ENCODE results near the gene CRADD.
"Not testable (repeated sequence)": the region's sequence is repeated elsewhere in the genome, so short reads cannot be mapped to it uniquely, and the experiment has no call there.

The CRADD gene

DNA sequence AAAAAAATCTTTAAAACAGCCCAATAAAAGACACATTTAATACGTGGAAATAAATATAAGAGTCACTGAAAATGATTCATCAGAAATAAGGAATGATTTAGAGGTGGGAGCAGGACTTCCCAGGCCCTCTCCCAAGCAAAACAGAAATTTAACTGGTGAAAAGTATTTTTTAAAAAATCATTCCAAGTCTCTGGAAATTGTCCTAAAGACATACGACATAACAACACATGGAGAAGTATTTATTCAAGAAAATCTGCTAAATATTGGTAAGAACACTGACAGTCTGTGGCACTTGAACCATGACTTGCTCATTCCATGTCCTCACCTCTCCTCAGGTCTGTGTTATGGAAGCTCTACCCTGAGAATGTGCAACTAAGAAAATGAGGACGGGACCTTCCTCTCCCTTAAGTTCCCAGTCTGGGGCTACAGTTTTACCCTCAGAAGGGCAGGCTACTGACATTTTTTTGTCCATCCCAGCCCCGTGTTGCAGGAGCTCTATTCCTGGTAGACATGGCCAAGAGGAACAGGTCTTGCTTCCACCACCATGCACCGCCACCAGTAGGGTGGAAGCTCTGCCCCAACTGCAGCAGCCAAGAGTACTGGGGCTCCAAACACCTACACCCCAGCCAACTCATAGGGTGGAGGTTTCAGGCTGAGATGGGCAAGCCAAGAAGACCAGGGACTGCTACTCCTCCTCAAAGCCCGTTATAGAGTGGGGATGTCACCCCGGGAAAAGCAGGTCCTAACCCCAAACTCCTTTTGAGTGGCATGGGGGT lies 193.0 kb downstream of the CRADD start:
- H3K36me3 ChIP-seq (ENCODE audit: control insufficient read depth, insufficient read depth, low read length), result no peaks in the 10 kb centered on the region
- H3K9me3 ChIP-seq (ENCODE audit: control insufficient read depth, insufficient read depth, low read length), result no peaks in the 10 kb centered on the region
- WGBS (ENCODE audit: insufficient coverage, insufficient read length), result no CpG with 5 or more reads among the region's 7 CpGs
- no peak overlapping the region for H3K4me3 ChIP-seq (ENCODE audit: low read length)
- DNase-seq (ENCODE audit: low read depth, low spot score), result no peak
- no peak overlapping the region for H3K27ac ChIP-seq (ENCODE audit: low read length)
- H3K4me1 ChIP-seq (ENCODE audit: control insufficient read depth, insufficient read depth, low read length), result no peaks in the 10 kb centered on the region
- H3K27me3 ChIP-seq (ENCODE audit: control insufficient read depth, insufficient read depth, low read length), result no peaks in the 10 kb centered on the region

DNA sequence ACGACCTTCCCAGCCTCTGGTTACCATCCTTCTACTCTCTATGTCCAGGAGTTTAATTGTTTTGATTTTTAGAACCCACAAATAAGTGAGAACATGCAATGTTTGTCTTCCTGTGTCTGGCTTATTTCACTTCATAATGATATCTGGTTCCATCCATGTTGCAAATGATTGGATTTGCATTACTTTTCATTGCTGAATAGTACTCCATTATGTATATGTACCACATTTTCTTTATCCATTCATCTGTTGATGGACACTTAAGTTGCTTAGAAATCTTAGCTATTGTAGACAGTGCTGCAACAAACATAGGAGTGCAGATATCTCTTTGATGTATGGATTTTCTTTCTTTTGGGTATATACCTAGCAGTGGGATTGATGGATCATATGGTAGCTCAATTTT lies 194.4 kb downstream of the CRADD start:
- H3K4me1 ChIP-seq (ENCODE audit: control insufficient read depth, insufficient read depth, low read length); H3K4me3 ChIP-seq (ENCODE audit: low read length); H3K27ac ChIP-seq (ENCODE audit: low read length); H3K9me3 ChIP-seq (ENCODE audit: control insufficient read depth, insufficient read depth, low read length); H3K27me3 ChIP-seq (ENCODE audit: control insufficient read depth, insufficient read depth, low read length); H3K36me3 ChIP-seq (ENCODE audit: control insufficient read depth, insufficient read depth, low read length); DNase-seq (ENCODE audit: low read depth, low spot score): not testable (repeated sequence)
- WGBS (ENCODE audit: insufficient coverage, insufficient read length), result no CpG with 5 or more reads among the region's 1 CpG

DNA sequence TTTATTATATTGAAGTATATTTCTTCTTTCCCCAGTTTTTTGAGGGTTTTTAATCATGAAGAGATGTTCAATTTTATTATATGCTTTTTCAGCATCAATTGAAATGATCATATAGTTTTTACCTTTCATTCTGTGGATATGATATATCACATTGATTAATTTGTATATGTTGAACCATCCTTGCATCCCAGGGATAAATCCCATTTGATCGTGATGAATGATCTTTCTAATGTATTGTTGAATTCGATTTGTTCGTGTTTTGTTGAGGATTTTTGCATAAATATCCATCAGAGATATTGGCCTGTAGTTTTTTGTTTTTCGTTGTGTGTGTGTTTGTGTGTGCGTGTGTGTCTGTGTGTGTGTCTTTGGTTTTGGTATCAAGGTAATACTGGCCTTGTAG lies 196.4 kb downstream of the CRADD start:
- Histone ChIP-seq H3K27ac (ENCODE audit: low read length) (no peak overlapping the region), H3K36me3 (ENCODE audit: control insufficient read depth, insufficient read depth, low read length) (no peaks in the 10 kb centered on the region), H3K27me3 (ENCODE audit: control insufficient read depth, insufficient read depth, low read length) (no peaks in the 10 kb centered on the region), H3K4me3 (ENCODE audit: low read length) (no peak overlapping the region), H3K4me1 (ENCODE audit: control insufficient read depth, insufficient read depth, low read length) (no peaks in the 10 kb centered on the region), H3K9me3 (ENCODE audit: control insufficient read depth, insufficient read depth, low read length) (no peaks in the 10 kb centered on the region)
- 100% methylated on average over 2 of the region's 5 CpGs for WGBS (ENCODE audit: insufficient coverage, insufficient read length)
- DNase-seq (ENCODE audit: low read depth, low spot score), result no peak

DNA sequence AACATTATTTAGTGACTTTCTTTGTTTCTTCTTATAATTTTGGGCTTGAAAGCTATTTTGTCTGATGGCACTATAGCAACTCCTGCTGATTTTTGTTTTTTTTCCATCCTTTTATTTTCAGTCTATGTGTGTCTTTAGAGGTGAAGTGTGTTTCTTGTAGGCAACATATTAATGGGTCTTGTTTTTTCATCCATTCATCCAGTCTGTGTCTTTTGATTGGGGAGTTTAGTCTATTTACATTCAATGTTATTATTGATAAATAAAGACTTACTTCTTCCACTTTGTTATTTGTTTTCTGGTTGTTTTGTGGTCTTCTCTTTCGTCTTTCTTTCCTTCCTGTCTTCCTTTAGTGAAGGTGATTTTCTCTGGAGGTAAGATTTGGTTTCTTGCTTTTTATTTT lies 198.0 kb downstream of the CRADD start:
- Histone ChIP-seq H3K27me3 (ENCODE audit: control insufficient read depth, insufficient read depth, low read length) (no peaks in the 10 kb centered on the region), H3K36me3 (ENCODE audit: control insufficient read depth, insufficient read depth, low read length) (no peaks in the 10 kb centered on the region), H3K27ac (ENCODE audit: low read length) (no peak overlapping the region), H3K4me3 (ENCODE audit: low read length) (no peak overlapping the region), H3K9me3 (ENCODE audit: control insufficient read depth, insufficient read depth, low read length) (no peaks in the 10 kb centered on the region), H3K4me1 (ENCODE audit: control insufficient read depth, insufficient read depth, low read length) (no peaks in the 10 kb centered on the region)
- WGBS (ENCODE audit: insufficient coverage, insufficient read length), result no CpG with 5 or more reads among the region's 1 CpG
- no peak for DNase-seq (ENCODE audit: low read depth, low spot score)

DNA sequence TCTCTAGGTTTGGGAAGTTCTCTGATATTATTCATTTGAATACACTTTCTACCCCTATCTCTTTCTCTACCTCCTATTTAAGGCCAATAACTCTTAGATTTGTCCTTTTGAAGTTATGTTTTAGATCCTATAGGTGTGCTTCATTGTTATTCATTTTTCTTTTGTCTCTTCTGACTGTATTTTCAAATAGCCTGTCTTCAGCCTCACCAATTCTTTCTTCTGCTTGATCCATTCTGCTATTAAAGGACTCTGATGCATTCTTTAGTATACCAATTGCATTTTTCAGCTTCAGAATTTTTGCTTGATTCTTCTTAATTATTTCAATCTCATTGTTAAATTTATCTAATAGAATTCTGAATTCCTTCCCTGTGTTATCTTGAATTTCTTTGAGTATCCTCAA lies 199.2 kb downstream of the CRADD start:
- H3K27me3 ChIP-seq (ENCODE audit: control insufficient read depth, insufficient read depth, low read length), result no peaks in the 10 kb centered on the region
- no peak overlapping the region for H3K27ac ChIP-seq (ENCODE audit: low read length)
- H3K4me3 ChIP-seq (ENCODE audit: low read length), result no peak overlapping the region
- H3K4me1 ChIP-seq (ENCODE audit: control insufficient read depth, insufficient read depth, low read length), result no peaks in the 10 kb centered on the region
- DNase-seq (ENCODE audit: low read depth, low spot score), result no peak
- H3K9me3 ChIP-seq (ENCODE audit: control insufficient read depth, insufficient read depth, low read length), result no peaks in the 10 kb centered on the region
- H3K36me3 ChIP-seq (ENCODE audit: control insufficient read depth, insufficient read depth, low read length), result no peaks in the 10 kb centered on the region

DNA sequence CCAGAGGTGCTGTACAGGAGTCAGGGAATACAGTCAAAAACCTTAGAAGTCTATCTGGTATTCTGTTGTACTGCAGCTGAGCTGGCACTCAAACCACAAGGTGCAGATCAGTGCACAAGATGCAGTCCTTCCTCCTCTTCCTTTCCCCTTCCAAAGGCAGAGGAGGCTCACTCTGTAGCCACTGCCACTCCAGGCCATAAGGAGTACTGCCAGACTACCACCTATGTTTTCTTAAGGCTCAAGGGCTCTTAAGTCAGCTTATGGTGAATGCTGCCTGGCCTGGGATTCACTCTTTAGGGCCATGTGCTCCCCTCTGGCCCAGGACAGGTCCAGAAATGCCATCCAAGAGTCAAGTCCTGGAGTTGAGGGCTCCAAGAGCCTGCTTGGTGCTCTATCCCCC lies 200.3 kb downstream of the CRADD start:
- Histone ChIP-seq H3K9me3 (ENCODE audit: control insufficient read depth, insufficient read depth, low read length) (no peaks in the 10 kb centered on the region), H3K36me3 (ENCODE audit: control insufficient read depth, insufficient read depth, low read length) (no peaks in the 10 kb centered on the region), H3K4me1 (ENCODE audit: control insufficient read depth, insufficient read depth, low read length) (no peaks in the 10 kb centered on the region), H3K27ac (ENCODE audit: low read length) (no peak overlapping the region), H3K27me3 (ENCODE audit: control insufficient read depth, insufficient read depth, low read length) (no peaks in the 10 kb centered on the region), H3K4me3 (ENCODE audit: low read length) (no peak overlapping the region)
- DNase-seq (ENCODE audit: low read depth, low spot score), result no peak

DNA sequence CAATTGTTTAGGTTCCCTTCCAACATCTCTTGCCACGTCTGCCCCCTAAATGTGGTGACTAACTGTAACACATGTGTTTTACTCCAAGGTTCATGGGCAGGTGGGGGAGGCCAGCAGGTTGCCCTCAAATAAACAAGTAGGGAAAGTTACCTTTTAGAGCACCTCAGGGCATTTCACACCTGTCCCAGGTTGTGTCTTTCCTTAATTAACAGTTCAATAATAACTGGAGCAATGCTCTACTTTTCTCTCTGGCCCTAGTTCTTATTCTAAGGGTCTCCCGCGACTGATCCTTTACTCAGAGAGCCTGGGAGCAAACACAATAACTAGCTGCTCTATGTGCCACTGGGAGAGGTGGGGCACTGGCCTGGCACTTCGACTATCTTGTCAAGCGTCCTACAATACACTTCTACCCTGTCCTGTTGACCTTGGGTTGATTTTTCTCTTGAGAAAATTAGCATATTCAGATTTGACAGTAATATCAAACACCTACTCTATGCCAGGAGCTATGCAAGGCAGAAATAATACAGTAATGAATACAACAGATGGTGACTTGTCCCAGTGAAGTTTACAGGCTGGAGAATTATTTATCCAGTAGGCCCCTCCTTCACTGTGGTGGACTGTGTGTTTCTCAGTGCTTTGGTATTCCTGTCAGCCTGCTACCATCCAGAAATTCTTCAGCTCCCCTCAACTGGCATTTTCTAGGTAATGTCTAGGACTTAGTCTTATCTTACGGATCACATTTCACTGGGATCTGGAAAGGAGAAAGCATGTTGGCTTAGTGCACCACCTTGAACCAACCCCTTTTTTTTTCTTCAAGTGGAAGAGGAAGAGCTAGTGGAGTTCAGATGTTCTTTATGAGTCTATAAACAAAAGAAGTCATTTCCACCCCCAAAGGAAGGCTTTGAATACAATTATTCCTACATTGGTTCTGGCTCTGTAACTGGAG lies 202.6 kb downstream of the CRADD start:
- Histone ChIP-seq H3K4me1 (ENCODE audit: control insufficient read depth, insufficient read depth, low read length) (no peaks in the 10 kb centered on the region), H3K9me3 (ENCODE audit: control insufficient read depth, insufficient read depth, low read length) (no peaks in the 10 kb centered on the region), H3K4me3 (ENCODE audit: low read length) (no peak overlapping the region), H3K27me3 (ENCODE audit: control insufficient read depth, insufficient read depth, low read length) (no peaks in the 10 kb centered on the region), H3K27ac (ENCODE audit: low read length) (no peak overlapping the region), H3K36me3 (ENCODE audit: control insufficient read depth, insufficient read depth, low read length) (no peaks in the 10 kb centered on the region)
- no peak for DNase-seq (ENCODE audit: low read depth, low spot score)
- WGBS (ENCODE audit: insufficient coverage, insufficient read length), result no CpG with 5 or more reads among the region's 6 CpGs

DNA sequence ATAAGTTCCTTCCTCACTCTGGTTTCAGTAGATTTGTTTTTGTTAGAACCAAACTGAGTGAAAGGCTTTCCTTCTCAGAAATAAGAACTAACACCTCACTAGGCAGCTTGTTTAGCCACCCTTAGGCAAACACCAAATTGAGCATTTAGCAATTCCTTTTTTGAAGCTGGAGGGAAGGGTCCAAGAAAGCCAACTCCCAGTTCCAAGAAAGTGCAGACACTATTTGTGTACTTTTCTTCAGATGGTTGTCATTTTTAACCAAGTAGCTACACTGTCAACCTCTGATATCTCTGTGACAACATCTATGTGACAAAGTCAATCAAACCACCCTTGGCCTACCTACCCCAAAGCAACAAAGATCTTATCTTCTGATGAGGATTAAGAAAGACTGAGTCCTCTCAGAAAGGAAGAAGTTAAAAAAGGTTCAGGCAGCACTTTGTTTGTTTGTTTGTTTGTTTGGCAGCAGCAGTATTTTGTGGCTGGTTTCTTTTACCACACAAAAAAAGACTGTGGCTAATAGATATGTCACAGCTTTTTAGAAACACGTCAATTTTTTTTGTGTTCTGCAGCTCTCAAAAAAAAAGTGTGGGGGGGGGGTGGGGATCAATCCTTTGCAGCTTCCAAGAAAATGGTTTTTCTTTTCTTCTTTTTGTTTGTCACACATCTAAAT lies 203.8 kb downstream of the CRADD start:
- H3K9me3 ChIP-seq (ENCODE audit: control insufficient read depth, insufficient read depth, low read length), result no peaks in the 10 kb centered on the region
- WGBS (ENCODE audit: insufficient coverage, insufficient read length), result no CpG with 5 or more reads among the region's 1 CpG
- H3K27me3 ChIP-seq (ENCODE audit: control insufficient read depth, insufficient read depth, low read length), result no peaks in the 10 kb centered on the region
- no peak for DNase-seq (ENCODE audit: low read depth, low spot score)
- H3K4me1 ChIP-seq (ENCODE audit: control insufficient read depth, insufficient read depth, low read length), result no peaks in the 10 kb centered on the region
- no peak overlapping the region for H3K4me3 ChIP-seq (ENCODE audit: low read length)
- H3K27ac ChIP-seq (ENCODE audit: low read length), result no peak overlapping the region
- H3K36me3 ChIP-seq (ENCODE audit: control insufficient read depth, insufficient read depth, low read length), result no peaks in the 10 kb centered on the region

DNA sequence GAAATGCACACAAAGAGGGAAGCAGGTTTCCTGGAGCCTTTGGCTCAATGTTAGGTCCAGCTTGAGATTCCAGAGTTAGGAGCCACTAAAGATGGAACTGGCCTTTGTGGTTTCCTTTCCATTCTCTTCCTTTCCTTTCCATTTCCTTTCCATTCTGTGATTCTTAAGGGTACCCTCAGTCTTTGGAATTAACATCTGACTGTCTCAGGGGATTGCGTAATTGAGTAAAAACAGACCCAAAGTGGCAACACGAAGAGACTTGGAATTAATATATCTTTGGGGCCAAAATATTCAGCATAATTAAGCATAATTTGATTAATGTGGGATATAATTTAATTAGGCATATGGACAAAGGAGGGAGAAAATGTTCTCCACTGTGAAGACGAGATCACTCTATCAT lies 205.6 kb downstream of the CRADD start:
- H3K27me3 ChIP-seq (ENCODE audit: control insufficient read depth, insufficient read depth, low read length), result no peaks in the 10 kb centered on the region; the same call in 1 of the 2 replicates
- no peaks in the 10 kb centered on the region for H3K9me3 ChIP-seq (ENCODE audit: control insufficient read depth, insufficient read depth, low read length)
- H3K4me1 ChIP-seq (ENCODE audit: control insufficient read depth, insufficient read depth, low read length), result no peaks in the 10 kb centered on the region
- no CpG with 5 or more reads among the region's 3 CpGs for WGBS (ENCODE audit: insufficient coverage, insufficient read length)
- no peak overlapping the region for H3K4me3 ChIP-seq (ENCODE audit: low read length)
- H3K36me3 ChIP-seq (ENCODE audit: control insufficient read depth, insufficient read depth, low read length), result no peaks in the 10 kb centered on the region
- no peak for DNase-seq (ENCODE audit: low read depth, low spot score)
- no peak overlapping the region for H3K27ac ChIP-seq (ENCODE audit: low read length)

DNA sequence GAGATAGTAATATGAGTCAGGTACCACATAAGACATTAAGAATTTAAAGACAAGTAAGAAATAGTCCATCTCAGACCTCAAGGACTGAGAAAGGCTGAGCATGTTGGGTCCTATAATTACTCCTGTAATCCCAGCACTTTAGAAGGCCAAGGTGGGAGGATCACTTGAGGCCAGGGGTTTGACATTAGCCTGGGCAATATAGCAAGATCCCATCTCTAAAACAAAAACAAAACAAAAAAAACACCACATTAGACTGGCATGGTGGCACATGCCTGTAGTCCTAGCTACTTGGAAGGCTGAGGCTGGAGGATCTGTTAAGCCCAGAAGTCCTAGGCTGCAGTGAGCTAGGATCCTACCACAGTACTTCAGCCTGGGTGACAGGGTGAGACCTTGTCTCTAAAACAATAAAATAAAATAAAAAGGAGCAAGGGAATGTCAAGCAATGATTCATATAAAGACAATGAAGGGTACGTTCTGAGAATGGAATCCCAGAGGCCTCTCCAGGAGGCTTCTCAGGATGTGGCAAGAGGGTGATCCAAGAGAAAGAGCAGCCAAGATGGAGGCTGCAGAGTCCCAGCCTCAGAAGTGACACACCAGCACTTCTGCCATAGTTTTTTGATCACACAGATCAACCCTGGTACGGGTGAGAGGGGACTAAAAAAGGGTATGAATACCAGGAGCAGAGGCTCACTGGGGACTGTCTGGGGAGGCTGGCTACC lies 206.4 kb downstream of the CRADD start:
- Histone ChIP-seq H3K4me3 (ENCODE audit: low read length) (no peak overlapping the region), H3K27ac (ENCODE audit: low read length) (no peak overlapping the region), H3K9me3 (ENCODE audit: control insufficient read depth, insufficient read depth, low read length) (no peaks in the 10 kb centered on the region), H3K27me3 (ENCODE audit: control insufficient read depth, insufficient read depth, low read length) (no peaks in the 10 kb centered on the region; the same call in 1 of the 2 replicates), H3K4me1 (ENCODE audit: control insufficient read depth, insufficient read depth, low read length) (no peaks in the 10 kb centered on the region), H3K36me3 (ENCODE audit: control insufficient read depth, insufficient read depth, low read length) (no peaks in the 10 kb centered on the region)
- no CpG with 5 or more reads among the region's 2 CpGs for WGBS (ENCODE audit: insufficient coverage, insufficient read length)
- DNase-seq (ENCODE audit: low read depth, low spot score), result no peak
